Breast epithelium (tissue), 4 donors: Measurements from ENCODE around the gene MBIP. TPM values are rescaled to one million over a fixed set of nuclear protein-coding genes. Genes with fewer than 3 reads are reported as not detected.

Experiments used
- DNase-seq, 2 donors: peaks; one replicate each; pipeline ENCODE4 v3.0.0-alpha.2; 2019; ENCODE audit warnings: low spot score in 2 of 2
- H3K27ac ChIP-seq, 2 donors: fragments of 200-600 bp; sonication (generic) in 1 of 2; one replicate each; pipeline ENCODE4 v1.5.1; 2016 to 2019; ENCODE audit warnings: mild to moderate bottlenecking in 1 of 2
- H3K27me3 ChIP-seq, 2 donors: fragments of 200-600 bp; sonication (generic) in 1 of 2; one replicate each; pipeline versions ENCODE4 v1.5.1 to v1.6.0; 2017 to 2019; ENCODE audit warnings: control low read depth in 1 of 2, mild to moderate bottlenecking in 1 of 2
- H3K36me3 ChIP-seq: fragments of 200-600 bp; one replicate; pipeline ENCODE4 v1.5.1; 2019
- H3K4me1 ChIP-seq, 2 donors: fragments of 200-600 bp; sonication (generic); one replicate each; pipeline ENCODE4 v1.5.1; 2016 to 2019; ENCODE audit warnings: control low read depth in 1 of 2
- H3K4me3 ChIP-seq, 3 donors: fragments of 200-600 bp; sonication (generic); 1 replicate in 2 of 3; 2 replicates in 1 of 3; pipeline ENCODE4 v1.5.1; 2016 to 2019; ENCODE audit warnings: mild to moderate bottlenecking in 3 of 3, moderate library complexity in 2 of 3
- H3K9me3 ChIP-seq, 2 donors: fragments of 200-600 bp; sonication (generic) in 1 of 2; one replicate each; pipeline ENCODE4 v1.5.1; 2016 to 2019; ENCODE audit warnings: control low read depth in 1 of 2
- CTCF ChIP-seq, 3 donors: fragments of 450-650 bp; IDR thresholded peaks; one replicate each; pipeline ENCODE4 v1.5.1; 2016 to 2017; ENCODE audit warnings: antibody characterized with exemption in 3 of 3, mild to moderate bottlenecking in 3 of 3, moderate library complexity in 3 of 3
- POLR2A ChIP-seq: fragments of 450-650 bp; IDR thresholded peaks from one replicate; pipeline ENCODE4 v1.6.1; 2016; ENCODE audit warnings: antibody characterized with exemption, mild to moderate bottlenecking, moderate library complexity
- POLR2AphosphoS5 ChIP-seq, 3 donors: sonication (generic); formaldehyde crosslinking; IDR thresholded peaks; one replicate each; pipeline ENCODE4 v1.6.1; 2017; ENCODE audit warnings: antibody characterized with exemption in 3 of 3
- intact Hi-C: fragments of 100-400 bp; cut with DNase I; formaldehyde crosslinking; loops from one replicate; pipeline ENCODE4 v1.15.1; 2023; ENCODE audit warnings: low total_unique reads
- total RNA-seq, 3 donors: library from RNA; depleted of rRNA; stranded (reverse); fragments of >200 nt; gene quantifications; one replicate each; pipeline ENCODE4 v1.1.0, GENCODE V29; 2016

MBIP gene
- total RNA-seq, 3 donors from 2014 or later = 19.0 to 33.1 (median 20.3) TPM

GRCh38 chr14:36271222-36271621 is 49.2 kb downstream of the MBIP start:
- DNase-seq = no peak

GRCh38 chr14:36270191-36270590 is 50.2 kb downstream of the MBIP start:
- intact Hi-C loops = no loop called here
- peaks cover 0 to 27% of the 10 kb centered on the region in 2 donors for H3K27me3 ChIP-seq
- no peak overlapping the region for H3K4me3 ChIP-seq
- TF ChIP-seq POLR2A (no peak), POLR2AphosphoS5 (IDR thresholded peaks at IDR 0.05) (no peak), CTCF (IDR thresholded peaks at IDR 0.05) (no peak)
- no peaks in the 10 kb centered on the region for H3K9me3 ChIP-seq
- H3K27ac ChIP-seq = no peak overlapping the region
- no peak for DNase-seq
- no peaks in the 10 kb centered on the region for H3K4me1 ChIP-seq
- H3K36me3 ChIP-seq = no peaks in the 10 kb centered on the region

More at GRCh38 chr14:36271222-36271621, 49.2 kb downstream of the MBIP start:
- Histone ChIP-seq H3K9me3 (no peaks in the 10 kb centered on the region), H3K4me1 (no peaks in the 10 kb centered on the region), H3K27me3 (peaks cover 0 to 27% of the 10 kb centered on the region in 2 donors), H3K36me3 (no peaks in the 10 kb centered on the region), H3K27ac (no peak overlapping the region), H3K4me3 (no peak overlapping the region)
- intact Hi-C loops = no loop called here
- no peak for TF ChIP-seq CTCF (IDR thresholded peaks at IDR 0.05)
- TF ChIP-seq POLR2A = no peak
- TF ChIP-seq POLR2AphosphoS5 (IDR thresholded peaks at IDR 0.05) = no peak

GRCh38 chr14:36268121-36268520 is 52.3 kb downstream of the MBIP start:
- TF ChIP-seq CTCF (IDR thresholded peaks at IDR 0.05) = no peak
- no peak for TF ChIP-seq POLR2AphosphoS5 (IDR thresholded peaks at IDR 0.05)
- TF ChIP-seq POLR2A = no peak
- intact Hi-C loops = no loop called here
- no peak for DNase-seq
- Histone ChIP-seq H3K36me3 (no peaks in the 10 kb centered on the region), H3K4me1 (no peaks in the 10 kb centered on the region), H3K9me3 (no peaks in the 10 kb centered on the region), H3K27ac (no peak overlapping the region), H3K27me3 (peaks cover 0 to 13% of the 10 kb centered on the region in 2 donors), H3K4me3 (no peak overlapping the region)

GRCh38 chr14:36264595-36264994 is 55.8 kb downstream of the MBIP start:
- H3K36me3 ChIP-seq = no peaks in the 10 kb centered on the region
- H3K4me3 ChIP-seq = no peak overlapping the region
- no peaks in the 10 kb centered on the region for H3K9me3 ChIP-seq
- no peaks in the 10 kb centered on the region for H3K27me3 ChIP-seq
- TF ChIP-seq POLR2A (no peak), POLR2AphosphoS5 (IDR thresholded peaks at IDR 0.05) (no peak), CTCF (IDR thresholded peaks at IDR 0.05) (no peak)
- intact Hi-C loops = no loop called here
- DNase-seq = no peak
- H3K4me1 ChIP-seq = no peaks in the 10 kb centered on the region
- H3K27ac ChIP-seq = no peak overlapping the region

- H3K4me3 ChIP-seq = no peak overlapping the region
- no peaks in the 10 kb centered on the region for H3K4me1 ChIP-seq
- H3K9me3 ChIP-seq = no peaks in the 10 kb centered on the region
- TF ChIP-seq POLR2AphosphoS5 (IDR thresholded peaks at IDR 0.05) (no peak), POLR2A (no peak), CTCF (IDR thresholded peaks at IDR 0.05) (no peak)
- H3K27ac ChIP-seq = no peak overlapping the region
- no peaks in the 10 kb centered on the region for H3K36me3 ChIP-seq
- intact Hi-C loops = no loop called here
- no peak for DNase-seq
- H3K27me3 ChIP-seq = no peaks in the 10 kb centered on the region
Measured at GRCh38 chr14:36264107-36264506, 56.3 kb downstream of the MBIP start.
